HUES64 (cell line): ENCODE measurements around the gene EPM2AIP1. TPM values are rescaled to one million over a fixed set of nuclear protein-coding genes. Genes with fewer than 3 reads are reported as not detected.
"Not testable (repeated sequence)": the region's sequence is repeated elsewhere in the genome, so short reads cannot be mapped to it uniquely, and the experiment has no call there.

Experiments
- H3K27ac ChIP-seq: 2 replicates; pipeline ENCODE4 v1.7.0; 2013; ENCODE audit warnings: low read depth, low read length, inconsistent platforms
- H3K27me3 ChIP-seq: 2 replicates; pipeline ENCODE4 v1.6.1; 2013; ENCODE audit warnings: mild to moderate bottlenecking, low read length; ENCODE audit not compliant: insufficient read depth
- H3K36me3 ChIP-seq: 2 replicates; pipeline ENCODE4 v1.6.1; 2013; ENCODE audit warnings: mild to moderate bottlenecking, low read length; ENCODE audit not compliant: insufficient read depth
- H3K4me1 ChIP-seq: 2 replicates; pipeline ENCODE4 v1.6.1; 2013; ENCODE audit warnings: mild to moderate bottlenecking, low read length, moderate library complexity; ENCODE audit not compliant: insufficient read depth
- H3K4me3 ChIP-seq: 2 replicates; pipeline ENCODE4 v1.5.1; 2013; ENCODE audit warnings: mild to moderate bottlenecking, low read length, moderate library complexity
- H3K9ac ChIP-seq: 2 replicates; pipeline ENCODE4 v1.6.1; 2013; ENCODE audit warnings: mild to moderate bottlenecking, low read depth, low read length
- H3K9me3 ChIP-seq: 2 replicates; pipeline ENCODE4 v1.6.1; 2013; ENCODE audit warnings: low read depth, low read length; ENCODE audit not compliant: insufficient read depth
- WGBS: fragments of 150-250, 120-280 bp; methylation state at CpG from one replicate; pipeline ENCODE4 v1.1.7; 2013; ENCODE audit warnings: missing lambda C conversion rate; 5-methylcytosine and 5-hydroxymethylcytosine counted together
- polyA plus RNA-seq, 2 experiments: library from polyadenylated mRNA; stranded (reverse); fragments of 50-300 nt; gene quantifications; one replicate each; pipeline ENCODE4 v1.2.3, GENCODE V29; 2013

The EPM2AIP1 gene
- polyA plus RNA-seq (2013, experiment 1 of 2), result 7.5 TPM
- polyA plus RNA-seq (2013, experiment 2 of 2), result 6.9 TPM

DNA sequence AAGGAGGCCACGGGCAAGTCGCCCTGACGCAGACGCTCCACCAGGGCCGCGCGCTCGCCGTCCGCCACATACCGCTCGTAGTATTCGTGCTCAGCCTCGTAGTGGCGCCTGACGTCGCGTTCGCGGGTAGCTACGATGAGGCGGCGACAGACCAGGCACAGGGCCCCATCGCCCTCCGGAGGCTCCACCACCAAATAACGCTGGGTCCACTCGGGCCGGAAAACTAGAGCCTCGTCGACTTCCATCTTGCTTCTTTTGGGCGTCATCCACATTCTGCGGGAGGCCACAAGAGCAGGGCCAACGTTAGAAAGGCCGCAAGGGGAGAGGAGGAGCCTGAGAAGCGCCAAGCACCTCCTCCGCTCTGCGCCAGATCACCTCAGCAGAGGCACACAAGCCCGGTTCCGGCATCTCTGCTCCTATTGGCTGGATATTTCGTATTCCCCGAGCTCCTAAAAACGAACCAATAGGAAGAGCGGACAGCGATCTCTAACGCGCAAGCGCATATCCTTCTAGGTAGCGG lies at the start of gene EPM2AIP1:
EPM2AIP1 (minus strand) TSS at position 326 of the 520 bp plus-strand sequence; CDS start at position 272, 54 bp downstream.
- WGBS, result under 1% methylated on average over 48 of the region's 48 CpGs
- H3K27me3 ChIP-seq, result no peaks in the 10 kb centered on the region

DNA sequence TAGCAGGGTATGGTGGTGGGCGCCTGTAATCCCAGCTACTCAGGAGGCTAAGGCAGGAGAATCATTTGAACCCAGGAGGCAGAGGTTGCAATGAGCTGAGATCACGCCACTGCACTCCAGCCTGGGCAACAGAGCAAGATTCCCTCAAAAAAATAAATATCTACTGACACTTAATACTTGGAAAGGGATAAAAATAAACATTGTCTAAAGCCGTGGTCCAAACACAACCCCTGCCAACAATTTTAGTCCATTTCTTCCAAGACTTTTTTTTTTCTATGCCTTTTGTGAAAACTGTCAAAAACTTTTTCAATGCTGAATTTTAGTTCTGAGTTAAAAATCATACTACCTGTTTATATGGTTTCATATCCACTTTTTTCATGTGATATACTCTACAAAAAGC lies 49.8 kb upstream of the EPM2AIP1 start:
- H3K4me1 ChIP-seq, H3K9me3 ChIP-seq, H3K27ac ChIP-seq, H3K4me3 ChIP-seq, H3K27me3 ChIP-seq, H3K9ac ChIP-seq: not testable (repeated sequence)
- H3K36me3 ChIP-seq, result peaks cover 85% of the 10 kb centered on the region
- 96% methylated on average over 3 of the region's 3 CpGs for WGBS

More for the DNA sequence above, at the start of gene EPM2AIP1:
- Histone ChIP-seq H3K4me1 (peaks cover 31% of the 10 kb centered on the region), H3K27ac (peak within 1 kb of the TSS; percentile 96), H3K9ac (peak within 1 kb of the TSS; percentile 90), H3K36me3 (peaks cover 54% of the 10 kb centered on the region), H3K9me3 (no peaks in the 10 kb centered on the region), H3K4me3 (peak within 1 kb of the TSS; percentile 70)

DNA sequence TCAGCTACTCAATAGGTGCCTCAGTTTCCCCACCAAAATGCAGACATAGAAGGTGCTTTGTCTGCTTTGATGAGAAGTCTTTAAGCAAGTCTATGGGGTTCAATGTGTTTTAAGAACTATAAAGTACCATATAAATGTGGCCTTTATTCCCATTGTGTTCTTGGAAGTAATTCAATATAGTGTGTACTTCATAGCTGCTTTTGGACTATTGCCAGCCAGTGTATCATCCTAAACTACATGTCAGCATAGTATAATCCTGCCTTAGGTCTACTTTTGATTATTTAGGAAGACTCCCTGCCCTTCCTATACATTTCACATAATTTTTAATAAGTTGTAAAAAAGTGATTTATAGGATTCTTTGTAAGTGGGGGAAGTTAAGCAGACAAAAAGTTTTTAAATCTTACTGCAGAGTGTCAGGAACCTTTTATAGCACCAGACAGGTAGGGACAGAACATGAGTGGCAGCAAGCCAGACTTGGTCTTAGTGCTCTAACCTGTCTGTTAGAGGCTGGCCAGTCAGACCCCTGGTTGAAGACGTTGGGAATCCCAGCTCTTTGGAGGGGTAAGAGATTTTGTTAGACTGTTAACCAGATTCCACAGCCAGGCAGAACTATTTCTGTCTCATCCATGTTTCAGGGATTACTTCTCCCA lies 48.7 kb upstream of the EPM2AIP1 start:
- Histone ChIP-seq H3K27ac (no peak overlapping the region), H3K4me3 (no peak overlapping the region), H3K27me3 (no peaks in the 10 kb centered on the region), H3K4me1 (no peaks in the 10 kb centered on the region), H3K9ac (no peak overlapping the region), H3K9me3 (no peaks in the 10 kb centered on the region), H3K36me3 (peaks cover 85% of the 10 kb centered on the region)
- WGBS, result 82% methylated on average over 1 of the region's 1 CpG

DNA sequence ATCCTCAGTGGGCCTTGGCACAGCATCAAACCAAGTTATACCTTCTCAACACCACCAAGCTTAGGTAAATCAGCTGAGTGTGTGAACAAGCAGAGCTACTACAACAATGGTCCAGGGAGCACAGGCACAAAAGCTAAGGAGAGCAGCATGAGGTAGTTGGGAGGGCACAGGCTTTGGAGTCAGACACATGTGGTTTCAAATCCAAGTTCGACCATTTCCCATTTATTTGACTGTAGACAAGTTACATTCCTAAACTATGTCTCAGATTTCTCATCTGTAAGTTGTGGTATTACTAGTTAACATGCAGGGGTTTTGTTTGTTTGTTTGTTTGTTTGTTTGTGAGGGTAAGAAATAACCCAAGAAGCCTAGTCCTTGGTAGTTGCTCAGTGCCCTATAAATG lies 47.3 kb upstream of the EPM2AIP1 start:
- peaks cover 89% of the 10 kb centered on the region for H3K36me3 ChIP-seq
- H3K9ac ChIP-seq, result no peak overlapping the region
- no peaks in the 10 kb centered on the region for H3K4me1 ChIP-seq
- WGBS, result 100% methylated on average over 1 of the region's 1 CpG
- no peak overlapping the region for H3K4me3 ChIP-seq
- H3K27me3 ChIP-seq, result no peaks in the 10 kb centered on the region
- H3K9me3 ChIP-seq, result peaks cover 5% of the 10 kb centered on the region; the same call in 1 of the 2 replicates
- H3K27ac ChIP-seq, result no peak overlapping the region

DNA sequence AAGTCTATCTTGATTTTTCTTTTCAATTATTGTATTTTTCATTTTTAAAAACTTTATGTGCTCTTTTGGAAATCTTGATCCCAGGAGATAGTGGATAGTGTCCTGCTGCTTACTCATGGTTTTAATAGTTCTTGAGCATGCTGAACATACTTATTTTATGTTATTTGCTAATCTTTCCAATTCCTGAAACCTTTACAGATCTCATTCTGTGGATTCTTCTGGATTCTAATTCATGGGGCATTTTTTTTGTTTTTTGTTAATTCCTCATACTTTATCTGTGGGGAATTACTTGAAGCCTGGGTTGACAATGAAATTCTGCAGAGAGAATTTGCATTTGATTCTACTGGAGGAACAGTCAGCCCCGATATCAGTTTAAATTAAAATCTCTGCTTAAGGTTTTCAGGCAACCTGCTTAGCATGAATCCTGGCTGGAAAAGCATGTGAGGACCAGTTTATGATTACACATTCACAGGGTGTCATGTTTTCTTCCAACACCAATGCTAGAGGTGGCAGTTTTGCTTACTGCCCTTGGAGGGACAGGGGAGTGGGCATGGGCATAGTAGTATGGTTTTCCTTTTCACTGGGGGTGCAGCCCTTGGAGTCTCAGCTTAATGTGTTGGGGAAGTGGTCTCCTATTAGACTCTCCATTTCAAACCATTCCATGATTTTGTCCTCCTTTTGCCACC lies 46.4 kb upstream of the EPM2AIP1 start:
- Histone ChIP-seq H3K36me3 (peaks cover 89% of the 10 kb centered on the region), H3K9me3 (peaks cover 5% of the 10 kb centered on the region; the same call in 1 of the 2 replicates), H3K9ac (no peak overlapping the region), H3K4me3 (no peak overlapping the region), H3K27me3 (no peaks in the 10 kb centered on the region), H3K4me1 (no peaks in the 10 kb centered on the region), H3K27ac (no peak overlapping the region)
- 96% methylated on average over 1 of the region's 1 CpG for WGBS

DNA sequence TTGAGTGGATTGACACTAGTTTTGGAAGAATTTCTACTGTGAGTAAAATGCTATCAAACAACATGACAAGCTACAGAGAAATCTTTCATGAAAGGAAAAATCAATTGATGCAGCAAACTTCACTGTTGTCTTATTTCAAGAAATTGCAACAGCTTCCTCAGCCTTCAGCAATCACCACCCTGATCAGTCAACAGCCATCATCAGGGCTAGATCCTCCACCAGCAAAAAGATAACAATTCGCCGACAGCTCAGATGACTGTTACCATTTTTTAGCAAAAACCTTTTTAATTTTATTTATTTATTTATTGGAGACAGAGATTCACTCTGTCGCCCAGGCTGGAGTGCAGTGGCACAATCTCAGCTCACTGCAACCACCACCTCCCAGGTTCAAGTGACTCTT lies 44.4 kb upstream of the EPM2AIP1 start:
- H3K4me3 ChIP-seq, result no peak overlapping the region
- H3K4me1 ChIP-seq, result no peaks in the 10 kb centered on the region
- no peak overlapping the region for H3K27ac ChIP-seq
- peaks cover 5% of the 10 kb centered on the region; the same call in 1 of the 2 replicates for H3K9me3 ChIP-seq
- H3K9ac ChIP-seq, result no peak overlapping the region
- peaks cover 99% of the 10 kb centered on the region for H3K36me3 ChIP-seq
- WGBS, result 90% methylated on average over 3 of the region's 3 CpGs
- no peaks in the 10 kb centered on the region for H3K27me3 ChIP-seq

DNA sequence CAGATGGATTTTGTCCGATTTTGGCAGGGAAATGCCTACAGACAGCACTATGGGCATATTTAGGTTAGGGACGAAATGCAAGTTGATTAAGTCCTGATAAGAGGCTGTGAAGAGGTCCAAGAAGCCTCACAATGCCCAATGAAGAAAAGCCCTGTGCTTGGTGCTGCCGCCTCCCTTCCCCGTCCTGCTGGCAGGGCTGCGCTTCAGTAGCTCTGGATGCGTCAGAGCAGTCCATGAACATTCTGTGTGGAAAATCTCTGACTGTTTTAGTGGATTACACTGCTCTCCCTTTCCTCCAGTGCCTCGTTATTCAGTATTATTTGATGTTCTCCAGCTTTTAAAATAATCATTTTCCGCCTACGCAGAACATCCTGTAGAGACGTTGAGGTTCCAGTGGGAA lies 40.0 kb upstream of the EPM2AIP1 start:
- H3K27me3 ChIP-seq, result no peaks in the 10 kb centered on the region
- no peak overlapping the region for H3K4me3 ChIP-seq
- WGBS, result 94% methylated on average over 10 of the region's 10 CpGs
- H3K9me3 ChIP-seq, result peaks cover 5% of the 10 kb centered on the region; the same call in 1 of the 2 replicates
- H3K9ac ChIP-seq, result no peak overlapping the region
- peaks cover 98% of the 10 kb centered on the region for H3K36me3 ChIP-seq
- H3K4me1 ChIP-seq, result no peaks in the 10 kb centered on the region
- no peak overlapping the region for H3K27ac ChIP-seq

DNA sequence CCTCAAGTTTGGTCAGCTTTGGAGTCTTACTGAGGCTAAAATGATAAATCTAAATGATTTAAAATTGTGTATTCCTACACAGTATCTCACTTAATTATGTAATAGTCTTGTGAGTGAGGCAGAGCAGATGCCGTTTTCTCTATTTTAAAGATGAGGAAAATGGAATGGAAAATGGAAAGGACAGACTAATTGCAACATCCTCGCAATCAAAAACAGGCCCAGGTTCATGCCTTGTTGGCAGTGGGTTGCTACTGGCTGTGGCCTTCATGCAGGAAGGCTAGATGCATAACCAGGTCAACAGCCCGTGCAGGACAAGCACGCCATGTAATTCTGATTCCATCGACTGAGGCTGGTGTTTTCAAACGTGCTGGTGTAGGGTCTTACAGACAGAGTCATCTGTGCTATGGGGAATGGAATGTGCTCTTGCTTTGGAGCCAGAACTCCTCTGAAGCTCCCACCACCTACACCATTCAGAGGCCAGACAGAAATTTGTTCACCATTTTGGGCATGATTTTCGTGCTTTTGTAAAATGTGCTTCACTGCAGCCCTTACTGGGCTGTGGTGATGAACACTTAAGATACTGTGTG lies 38.3 kb upstream of the EPM2AIP1 start:
- Histone ChIP-seq H3K4me3 (no peak overlapping the region), H3K36me3 (peaks cover 98% of the 10 kb centered on the region), H3K4me1 (no peaks in the 10 kb centered on the region), H3K27ac (no peak overlapping the region), H3K9me3 (peaks cover 3% of the 10 kb centered on the region; the same call in 1 of the 2 replicates), H3K27me3 (no peaks in the 10 kb centered on the region), H3K9ac (no peak overlapping the region; the same call in 1 of the 2 replicates)
- 96% methylated on average over 7 of the region's 7 CpGs for WGBS

DNA sequence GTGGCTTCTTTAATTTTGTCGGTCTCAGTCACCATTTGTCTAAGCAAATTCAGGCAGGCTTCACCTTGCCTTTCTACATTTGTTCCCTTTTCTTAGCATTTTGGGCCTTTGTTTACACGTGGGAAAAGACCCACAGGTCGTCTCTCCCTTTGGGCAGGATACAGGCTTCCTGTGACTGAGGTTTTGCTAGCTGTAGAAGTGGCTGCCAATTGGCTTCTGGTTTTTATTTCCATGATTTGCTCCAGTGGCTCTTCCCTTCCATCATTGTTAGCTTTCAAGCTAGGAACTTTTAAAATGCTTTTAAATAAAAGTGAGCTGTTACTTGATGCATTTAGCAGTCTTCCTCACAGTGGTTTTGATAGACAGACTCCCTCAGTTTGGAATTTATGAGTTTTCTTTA lies 37.7 kb upstream of the EPM2AIP1 start:
- Histone ChIP-seq H3K27me3 (no peaks in the 10 kb centered on the region), H3K4me3 (no peak overlapping the region), H3K27ac (no peak overlapping the region), H3K4me1 (no peaks in the 10 kb centered on the region), H3K9ac (no peak overlapping the region), H3K9me3 (no peaks in the 10 kb centered on the region), H3K36me3 (peaks cover 98% of the 10 kb centered on the region)
- WGBS, result 84% methylated on average over 3 of the region's 3 CpGs

DNA sequence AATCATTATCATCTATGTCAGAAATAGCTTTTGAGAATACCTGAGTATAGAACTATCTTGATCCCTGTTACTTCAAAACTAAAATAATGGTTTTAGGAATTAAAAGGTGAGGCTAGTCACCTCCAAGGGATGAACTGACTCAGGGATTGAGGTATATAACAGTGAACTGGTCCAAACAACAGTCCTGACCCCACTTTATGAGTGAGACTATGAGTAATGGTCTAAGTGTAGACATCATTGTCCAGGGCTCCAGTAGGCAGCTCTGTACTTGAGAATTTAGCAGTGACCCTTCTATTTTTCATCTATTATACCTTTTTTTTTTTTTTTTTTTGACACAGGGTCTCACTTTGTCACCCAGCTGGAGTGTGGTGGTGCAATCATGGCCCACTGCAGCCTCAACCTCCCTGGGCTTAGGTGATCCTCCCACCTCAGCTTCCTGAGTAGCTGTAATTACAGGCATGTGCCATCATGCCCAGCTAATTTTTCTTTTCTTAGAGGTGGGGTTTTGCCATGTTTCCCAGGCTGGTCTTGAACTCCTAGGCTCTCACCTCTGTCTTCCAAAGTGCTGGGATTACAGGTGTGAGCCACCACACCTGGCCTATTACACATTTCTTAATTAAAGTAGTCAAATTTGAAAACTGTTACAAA lies 36.7 kb upstream of the EPM2AIP1 start:
- Histone ChIP-seq H3K9me3 (no peaks in the 10 kb centered on the region), H3K4me1 (no peaks in the 10 kb centered on the region), H3K27me3 (no peaks in the 10 kb centered on the region), H3K9ac (no peak overlapping the region), H3K4me3 (no peak overlapping the region), H3K27ac (no peak overlapping the region), H3K36me3 (peaks cover 97% of the 10 kb centered on the region)

DNA sequence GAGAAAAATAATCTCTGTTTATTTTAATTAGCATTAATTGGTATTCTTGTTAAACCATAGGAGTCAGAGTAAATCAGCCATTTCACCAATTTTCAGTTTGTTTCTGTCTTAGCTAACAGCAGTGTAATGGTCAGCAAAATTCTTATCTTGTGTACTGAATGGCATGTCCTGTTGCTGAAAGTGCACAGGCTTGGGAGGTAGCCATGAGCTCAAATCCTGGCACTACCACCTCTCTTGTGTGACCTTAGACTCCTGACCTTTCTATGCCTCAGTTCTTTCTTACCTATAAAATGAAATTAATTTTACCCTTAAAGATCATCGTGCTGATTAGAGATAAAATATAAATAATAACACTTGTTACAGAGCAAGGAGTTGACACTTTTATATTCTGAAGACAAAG lies 36.2 kb upstream of the EPM2AIP1 start:
- H3K27me3 ChIP-seq, result no peaks in the 10 kb centered on the region
- WGBS, result no CpG with 5 or more reads among the region's 1 CpG
- H3K36me3 ChIP-seq, result peaks cover 97% of the 10 kb centered on the region
- no peak overlapping the region for H3K9ac ChIP-seq
- H3K27ac ChIP-seq, result no peak overlapping the region
- no peaks in the 10 kb centered on the region for H3K9me3 ChIP-seq
- no peaks in the 10 kb centered on the region for H3K4me1 ChIP-seq
- H3K4me3 ChIP-seq, result no peak overlapping the region
